Measurements from ENCODE around the gene ADGRG3.

DNA sequence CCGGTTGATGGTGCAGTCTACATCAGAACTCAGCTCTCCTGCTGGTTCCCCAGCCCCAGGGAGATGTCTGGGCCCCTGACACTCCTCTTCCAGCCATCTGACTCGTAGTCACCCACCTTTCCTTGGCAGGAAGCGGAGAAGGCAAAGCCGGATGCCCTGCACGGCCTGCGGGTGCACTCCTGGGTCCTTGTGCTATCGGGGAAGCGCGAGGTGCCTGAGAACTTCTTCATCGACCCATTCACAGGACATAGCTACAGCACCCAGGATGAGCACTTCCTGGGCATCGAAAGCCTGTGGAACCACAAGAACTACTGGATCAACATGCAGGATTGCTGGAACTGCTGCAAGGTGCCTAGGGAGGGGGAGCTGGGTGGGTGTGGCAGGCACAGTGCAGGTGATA, 39.2 kb downstream of the ADGRG3 start:
- TF ChIP-seq, protein P1, sequence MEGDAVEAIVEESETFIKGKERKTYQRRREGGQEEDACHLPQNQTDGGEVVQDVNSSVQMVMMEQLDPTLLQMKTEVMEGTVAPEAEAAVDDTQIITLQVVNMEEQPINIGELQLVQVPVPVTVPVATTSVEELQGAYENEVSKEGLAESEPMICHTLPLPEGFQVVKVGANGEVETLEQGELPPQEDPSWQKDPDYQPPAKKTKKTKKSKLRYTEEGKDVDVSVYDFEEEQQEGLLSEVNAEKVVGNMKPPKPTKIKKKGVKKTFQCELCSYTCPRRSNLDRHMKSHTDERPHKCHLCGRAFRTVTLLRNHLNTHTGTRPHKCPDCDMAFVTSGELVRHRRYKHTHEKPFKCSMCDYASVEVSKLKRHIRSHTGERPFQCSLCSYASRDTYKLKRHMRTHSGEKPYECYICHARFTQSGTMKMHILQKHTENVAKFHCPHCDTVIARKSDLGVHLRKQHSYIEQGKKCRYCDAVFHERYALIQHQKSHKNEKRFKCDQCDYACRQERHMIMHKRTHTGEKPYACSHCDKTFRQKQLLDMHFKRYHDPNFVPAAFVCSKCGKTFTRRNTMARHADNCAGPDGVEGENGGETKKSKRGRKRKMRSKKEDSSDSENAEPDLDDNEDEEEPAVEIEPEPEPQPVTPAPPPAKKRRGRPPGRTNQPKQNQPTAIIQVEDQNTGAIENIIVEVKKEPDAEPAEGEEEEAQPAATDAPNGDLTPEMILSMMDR (IDR thresholded peaks at IDR 0.05; ENCODE audit: borderline replicate concordance, extremely low read depth, low read length, poor library complexity, severe bottlenecking): no peak
- no peak for TF ChIP-seq EZH2 (IDR thresholded peaks at IDR 0.05; ENCODE audit: borderline replicate concordance, low read depth, low read length, severe bottlenecking)
